HEK293T (cell line): ENCODE results near the gene PTPRZ1.

ENCODE experiments used
- ARNT ChIP-seq: fragments of 450-650 bp; IDR thresholded peaks from 2 replicates; pipeline ENCODE4 v1.6.1; 2017; ENCODE audit warnings: mild to moderate bottlenecking
- BHLHE40 ChIP-seq: fragments of 450-650 bp; IDR thresholded peaks from 2 replicates; pipeline ENCODE4 v1.6.1; 2016; ENCODE audit warnings: mild to moderate bottlenecking, moderate library complexity, borderline replicate concordance
- ELF4 ChIP-seq: fragments of 450-650 bp; IDR thresholded peaks from 2 replicates; pipeline ENCODE4 v1.6.1; 2017; ENCODE audit warnings: antibody characterized with exemption
- FOXK2 ChIP-seq: fragments of 450-650 bp; IDR thresholded peaks from 2 replicates; pipeline ENCODE4 v1.6.1; 2016; ENCODE audit warnings: mild to moderate bottlenecking
- HDGF ChIP-seq: fragments of 450-650 bp; IDR thresholded peaks from 2 replicates; pipeline ENCODE4 v1.6.1; 2017; ENCODE audit warnings: antibody characterized with exemption, borderline replicate concordance
- LEF1 ChIP-seq: fragments of 450-650 bp; IDR thresholded peaks from 2 replicates; pipeline ENCODE4 v1.6.1; 2017; ENCODE audit warnings: mild to moderate bottlenecking, borderline replicate concordance
- NFRKB ChIP-seq: fragments of 450-650 bp; IDR thresholded peaks from 2 replicates; pipeline ENCODE4 v1.6.1; 2016; ENCODE audit warnings: mild to moderate bottlenecking, moderate library complexity
- SP1 ChIP-seq: fragments of 450-650 bp; IDR thresholded peaks from 2 replicates; pipeline ENCODE4 v1.6.1; 2017
- TARDBP ChIP-seq: fragments of 450-650 bp; IDR thresholded peaks from 2 replicates; pipeline ENCODE4 v1.6.1; 2016
- TF ChIP-seq, protein P1 (sequence below): fragments of 450-650 bp; IDR thresholded peaks from 2 replicates; pipeline ENCODE4 v1.6.1; 2016

DNA sequence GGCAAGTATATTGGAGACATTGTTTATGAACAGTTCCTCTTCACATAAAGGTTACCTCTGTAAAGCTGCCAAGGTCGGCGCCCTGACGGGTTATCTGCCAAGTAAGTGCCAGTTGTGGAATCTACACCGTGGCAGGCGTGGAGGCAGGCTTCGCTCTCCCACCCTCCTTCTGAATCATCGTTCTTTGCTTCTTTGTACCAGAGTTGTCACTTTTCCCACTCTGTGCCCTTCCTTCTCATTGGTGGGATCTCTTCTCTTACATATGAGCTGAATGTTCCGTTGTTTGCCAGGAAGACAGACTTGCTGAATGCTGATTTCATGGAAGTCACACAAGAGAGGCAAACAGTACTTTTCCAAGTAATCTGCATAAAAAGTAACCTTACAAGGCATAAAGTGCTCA lies 40.6 kb upstream of the PTPRZ1 start:
- no peak for TF ChIP-seq TARDBP
- TF ChIP-seq, protein P1, sequence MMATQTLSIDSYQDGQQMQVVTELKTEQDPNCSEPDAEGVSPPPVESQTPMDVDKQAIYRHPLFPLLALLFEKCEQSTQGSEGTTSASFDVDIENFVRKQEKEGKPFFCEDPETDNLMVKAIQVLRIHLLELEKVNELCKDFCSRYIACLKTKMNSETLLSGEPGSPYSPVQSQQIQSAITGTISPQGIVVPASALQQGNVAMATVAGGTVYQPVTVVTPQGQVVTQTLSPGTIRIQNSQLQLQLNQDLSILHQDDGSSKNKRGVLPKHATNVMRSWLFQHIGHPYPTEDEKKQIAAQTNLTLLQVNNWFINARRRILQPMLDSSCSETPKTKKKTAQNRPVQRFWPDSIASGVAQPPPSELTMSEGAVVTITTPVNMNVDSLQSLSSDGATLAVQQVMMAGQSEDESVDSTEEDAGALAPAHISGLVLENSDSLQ, result no peak
- no peak for TF ChIP-seq BHLHE40
- TF ChIP-seq ARNT, result no peak
- no peak for TF ChIP-seq SP1
- no peak for TF ChIP-seq NFRKB
- TF ChIP-seq ELF4, result no peak
- TF ChIP-seq LEF1, result no peak
- TF ChIP-seq HDGF, result no peak
- TF ChIP-seq FOXK2, result no peak
